Stimulated activated CD8-positive, alpha-beta memory T cell treated with anti-CD3 and anti-CD28 coated beads, Interleukin-2, amount 100 ng/mL, for 48 hours (primary cell): ENCODE measurements around the gene HINT2.

Experiments
- DNase-seq, 2 donors: peaks; one replicate each; pipeline ENCODE4 v3.0.0-alpha.2; 2020; ENCODE audit warnings: low read depth in 2 of 2

HINT2 gene

GRCh38 chr9:35774907-35775635 lies 39.8 kb downstream of the HINT2 start:
- DNase-seq, result no peak

GRCh38 chr9:35771943-35772342 lies 42.9 kb downstream of the HINT2 start:
- no peak for DNase-seq

- no peak for DNase-seq
Measured at GRCh38 chr9:35771534-35771933, 43.3 kb downstream of the HINT2 start.

GRCh38 chr9:35771075-35771433 lies 43.8 kb downstream of the HINT2 start:
- DNase-seq, result no peak

- DNase-seq, result no peak
Measured at GRCh38 chr9:35769763-35770162, 45.1 kb downstream of the HINT2 start.

- DNase-seq, result no peak
Measured at GRCh38 chr9:35767458-35767857, 47.4 kb downstream of the HINT2 start.

GRCh38 chr9:35766997-35767396 lies 47.8 kb downstream of the HINT2 start:
- DNase-seq, result no peak

- DNase-seq, result no peak
Measured at GRCh38 chr9:35763803-35764202, 51.0 kb downstream of the HINT2 start.

GRCh38 chr9:35763181-35763580 lies 51.7 kb downstream of the HINT2 start:
- DNase-seq, result no peak
